ENCODE measurements around the gene SLC9A3. TPM values are rescaled to one million over a fixed set of nuclear protein-coding genes. Genes with fewer than 3 reads are reported as not detected.

SLC9A3 gene
- total RNA-seq, 2 experiments from 2014 or later = 2.3 to 2.5 TPM

- intact Hi-C loops (cut with DNase I, micrococcal nuclease) = no loop called here
- ATAC-seq (ENCODE audit: poor library complexity) (no peak), DNase-seq (no peak)
- Histone ChIP-seq H3K36me3 (ENCODE audit: insufficient read depth, low read length) (no peaks in the 10 kb centered on the region), H3K27ac (ENCODE audit: low read depth in 1 of 2, low read length in 2 of 2) (no peak overlapping the region), H3K27me3 (ENCODE audit: control insufficient read depth in 1 of 2, insufficient read depth in 2 of 2, low read length in 2 of 2) (peaks cover 44 to 49% of the 10 kb centered on the region in 2 experiments), H3K4me3 (ENCODE audit: low read length) (no peak overlapping the region), H3K4me1 (ENCODE audit: insufficient read depth, low read length) (peaks cover 15% of the 10 kb centered on the region), H3K9me3 (ENCODE audit: control insufficient read depth in 1 of 2, insufficient read depth in 1 of 2, low read length in 2 of 2) (peaks cover 0 to 34% of the 10 kb centered on the region in 2 experiments)
- Mint-ChIP-seq H3K27ac (no peak overlapping the region), H3K4me3 (no peak overlapping the region), H3K27me3 (peaks cover 61% of the 10 kb centered on the region), H3K4me1 (ENCODE audit: low read depth) (peaks cover 20% of the 10 kb centered on the region), H3K9me3 (no peaks in the 10 kb centered on the region), H3K36me3 (ENCODE audit: low read depth) (no peaks in the 10 kb centered on the region)
- CTCF ChIA-PET = no interaction called here
- no peak for TF ChIP-seq CTCF (IDR thresholded peaks at IDR 0.05)
- POLR2A ChIA-PET = no interaction called here
These were observed 2.1 kb downstream of the SLC9A3 start for GRCh38 chr5:522116-522515.

DNA sequence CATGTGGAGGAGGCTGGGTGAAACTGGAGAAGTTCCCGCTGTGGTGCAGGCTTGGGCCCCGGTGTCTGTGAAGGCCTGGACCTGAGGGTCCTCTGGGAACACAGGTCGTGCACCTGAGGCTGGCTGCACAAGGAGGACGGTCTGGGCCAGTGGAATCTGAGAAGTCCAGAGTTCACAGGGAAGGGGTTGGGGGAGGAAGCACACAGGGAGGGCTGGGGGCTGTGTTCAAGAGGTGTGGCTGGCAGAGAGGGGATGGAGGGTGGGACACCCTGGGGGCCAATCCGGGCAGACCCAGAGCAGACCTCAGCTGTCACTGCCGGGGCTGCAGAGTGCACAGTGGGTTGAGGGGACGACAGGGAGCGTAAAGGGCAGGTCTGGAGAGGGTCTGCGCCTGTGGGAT lies 2.6 kb downstream of the SLC9A3 start:
- Histone ChIP-seq H3K36me3 (ENCODE audit: insufficient read depth, low read length) (no peaks in the 10 kb centered on the region), H3K4me3 (ENCODE audit: low read length) (no peak overlapping the region), H3K27me3 (ENCODE audit: control insufficient read depth in 1 of 2, insufficient read depth in 2 of 2, low read length in 2 of 2) (peaks cover 39 to 44% of the 10 kb centered on the region in 2 experiments), H3K4me1 (ENCODE audit: insufficient read depth, low read length) (peaks cover 10% of the 10 kb centered on the region), H3K9me3 (ENCODE audit: control insufficient read depth in 1 of 2, insufficient read depth in 1 of 2, low read length in 2 of 2) (peaks cover 0 to 32% of the 10 kb centered on the region in 2 experiments), H3K27ac (ENCODE audit: low read depth in 1 of 2, low read length in 2 of 2) (no peak overlapping the region)
- TF ChIP-seq CTCF (IDR thresholded peaks at IDR 0.05) = no peak
- no peak overlapping the region for H3K4me3 Mint-ChIP-seq
- H3K4me1 Mint-ChIP-seq (ENCODE audit: low read depth) = peaks cover 18% of the 10 kb centered on the region
- intact Hi-C loops (cut with DNase I, micrococcal nuclease) = no loop called here
- H3K27me3 Mint-ChIP-seq = peaks cover 63% of the 10 kb centered on the region
- ATAC-seq (ENCODE audit: poor library complexity) (no peak), DNase-seq (no peak)
- CTCF ChIA-PET = no interaction called here
- POLR2A ChIA-PET = no interaction called here
- no peaks in the 10 kb centered on the region for H3K9me3 Mint-ChIP-seq
- no peak overlapping the region for H3K27ac Mint-ChIP-seq
- no peaks in the 10 kb centered on the region for H3K36me3 Mint-ChIP-seq (ENCODE audit: low read depth)

DNA sequence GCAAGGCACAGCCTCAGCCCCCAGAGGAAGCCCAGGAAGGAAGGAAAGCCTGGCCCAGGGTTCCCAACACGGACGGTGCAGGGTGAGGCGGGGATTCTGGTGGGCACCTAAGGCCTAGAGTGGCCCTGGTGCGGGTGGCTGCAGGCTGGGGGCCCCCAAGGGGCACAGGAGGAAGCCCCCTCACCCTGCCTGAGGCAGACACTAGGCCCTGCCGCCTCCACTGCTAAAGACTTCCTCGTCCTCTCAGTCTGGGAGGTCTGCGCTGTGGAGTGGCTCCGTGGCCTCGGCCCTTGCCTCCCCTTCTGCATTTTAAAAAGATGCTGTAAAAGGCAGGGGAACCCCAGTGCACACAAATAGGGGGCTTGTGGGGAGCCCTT lies 3.4 kb downstream of the SLC9A3 start:
- Mint-ChIP-seq H3K27me3 (peaks cover 62% of the 10 kb centered on the region), H3K4me1 (ENCODE audit: low read depth) (peaks cover 17% of the 10 kb centered on the region), H3K27ac (no peak overlapping the region), H3K4me3 (no peak overlapping the region), H3K9me3 (no peaks in the 10 kb centered on the region), H3K36me3 (ENCODE audit: low read depth) (no peaks in the 10 kb centered on the region)
- H3K4me3 ChIP-seq (ENCODE audit: low read length) = no peak overlapping the region
- peaks cover 32 to 36% of the 10 kb centered on the region in 2 experiments for H3K27me3 ChIP-seq (ENCODE audit: control insufficient read depth in 1 of 2, insufficient read depth in 2 of 2, low read length in 2 of 2)
- H3K4me1 ChIP-seq (ENCODE audit: insufficient read depth, low read length) = peaks cover 9% of the 10 kb centered on the region
- DNase-seq (no peak), ATAC-seq (ENCODE audit: poor library complexity) (no peak)
- H3K36me3 ChIP-seq (ENCODE audit: insufficient read depth, low read length) = no peaks in the 10 kb centered on the region
- ChIA-PET CTCF (no interaction called here), POLR2A (no interaction called here)
- intact Hi-C loops (cut with DNase I, micrococcal nuclease) = no loop called here
- no peak for TF ChIP-seq CTCF (IDR thresholded peaks at IDR 0.05)
- no peak overlapping the region for H3K27ac ChIP-seq (ENCODE audit: low read depth in 1 of 2, low read length in 2 of 2)
- H3K9me3 ChIP-seq (ENCODE audit: control insufficient read depth in 1 of 2, insufficient read depth in 1 of 2, low read length in 2 of 2) = peaks cover 0 to 27% of the 10 kb centered on the region in 2 experiments
